AG10803 (cell line): ENCODE data around the gene ATF7IP.

Experiments used
- DNase-seq: peaks from one replicate; pipeline ENCODE4 v3.0.0; 2010; ENCODE audit warnings: low read depth
- H3K4me3 ChIP-seq: 2 replicates; pipeline ENCODE4 v1.5.1; 2011; ENCODE audit warnings: mild to moderate bottlenecking, low read length, control low read depth
- CTCF ChIP-seq: conservative IDR thresholded peaks from 2 replicates; pipeline ENCODE4 v1.5.1; 2011; ENCODE audit warnings: mild to moderate bottlenecking, low read length, control low read depth, inconsistent platforms

Gene ATF7IP

GRCh38 chr12:14473707-14474287, 108.3 kb downstream of the ATF7IP start:
- no peak for TF ChIP-seq CTCF
- H3K4me3 ChIP-seq = no peak overlapping the region
- peak; percentile 20 for DNase-seq

GRCh38 chr12:14479004-14479403, 113.5 kb downstream of the ATF7IP start:
- no peak for TF ChIP-seq CTCF
- H3K4me3 ChIP-seq = no peak overlapping the region
- no peak for DNase-seq

GRCh38 chr12:14481201-14481600, 115.7 kb downstream of the ATF7IP start:
- no peak overlapping the region for H3K4me3 ChIP-seq
- no peak for DNase-seq
- TF ChIP-seq CTCF = no peak

GRCh38 chr12:14482361-14482760, 116.9 kb downstream of the ATF7IP start:
- TF ChIP-seq CTCF = no peak
- no peak overlapping the region for H3K4me3 ChIP-seq
- DNase-seq = no peak

- H3K4me3 ChIP-seq = no peak overlapping the region
- TF ChIP-seq CTCF = no peak
- DNase-seq = no peak
These were observed 117.4 kb downstream of the ATF7IP start for GRCh38 chr12:14482886-14483285.

- no peak overlapping the region for H3K4me3 ChIP-seq
- no peak for TF ChIP-seq CTCF
- no peak for DNase-seq
These were observed 129.8 kb downstream of the ATF7IP start for GRCh38 chr12:14495326-14495725.

- TF ChIP-seq CTCF = no peak
- no peak overlapping the region for H3K4me3 ChIP-seq
- DNase-seq = no peak
These were observed 140.4 kb downstream of the ATF7IP start for GRCh38 chr12:14505626-14506596.
